ENCODE results near the gene HLA-DOB. TPM values are rescaled to one million over a fixed set of nuclear protein-coding genes. Genes with fewer than 3 reads are reported as not detected.

HLA-DOB gene
- total and polyA plus RNA-seq, 2 donors (not counting 3 experiments of a cell fraction or from before 2014, with no cell fraction given), result 0.46 to 0.54 TPM

- TF ChIP-seq CTCF (IDR thresholded peaks at IDR 0.05; ENCODE audit: extremely low read depth in 1 of 2, insufficient read depth in 1 of 2, low read depth in 1 of 2, low read length in 2 of 2) (no peak), POLR2AphosphoS5 (IDR thresholded peaks at IDR 0.05; ENCODE audit: insufficient read depth, low read depth, low read length) (no peak), GATA2 (IDR thresholded peaks at IDR 0.05; ENCODE audit: insufficient read depth, insufficient read length, low read depth, low read length) (no peak), EZH2 (IDR thresholded peaks at IDR 0.05; ENCODE audit: borderline replicate concordance, low read depth, low read length, severe bottlenecking) (no peak), MYC (IDR thresholded peaks at IDR 0.05; ENCODE audit: low read depth, low read length) (no peak), JUN (IDR thresholded peaks at IDR 0.05; ENCODE audit: borderline replicate concordance, insufficient read depth, insufficient read length, low read depth) (no peak), MAX (IDR thresholded peaks at IDR 0.05; ENCODE audit: insufficient read depth, insufficient read length) (no peak), POLR2A (IDR thresholded peaks at IDR 0.05; ENCODE audit: low read depth, low read length) (no peak), FOS (IDR thresholded peaks at IDR 0.05; ENCODE audit: borderline replicate concordance, insufficient read depth, low read length) (no peak)
- ChIA-PET CTCF (interaction anchor here (1.3 to 8.1 kb wide), 10 partner anchors 8 to 466 kb away, joined by 3 to 274 read pairs (median 19); partner anchors contain the start of genes PSMB8, TAP2 and ZBTB22), POLR2A (interaction anchor here (2.2 kb wide), 1 partner anchor 14 kb away, joined by 12 read pairs; the partner anchor contains the start of gene TAP2)
- H3K9me1 ChIP-seq (replicated peaks; ENCODE audit: control insufficient read depth, extremely low read depth, insufficient read depth, low read length), result no peaks in the 10 kb centered on the region
- peaks cover 13% of the 10 kb centered on the region for H3K4me1 ChIP-seq (ENCODE audit: control insufficient read depth, extremely low read depth, insufficient read depth, low read length)
- H3K9me3 ChIP-seq (replicated peaks; ENCODE audit: control insufficient read depth, insufficient read depth, low read length), result no peaks in the 10 kb centered on the region
- no peaks in the 10 kb centered on the region for H3K36me3 ChIP-seq (ENCODE audit: control insufficient read depth in 2 of 2, extremely low read depth in 1 of 2, insufficient read depth in 2 of 2, low read length in 2 of 2)
- intact Hi-C loops (cut with micrococcal nuclease) (no loop called here), dilution Hi-C loops (cut with MboI; ENCODE audit: extremely low pct_ligation_motif_present, low sequenced_read_pairs) (no loop called here)
- H3K27ac ChIP-seq (ENCODE audit: insufficient read depth, low read depth, low read length), result no peak overlapping the region
- no TSS peak for BruUV-seq (replicated peaks)
- no peak for DNase-seq (ENCODE audit: low read depth, low spot score)
- peak overlapping the region; percentile 50 for H3K9ac ChIP-seq (replicated peaks; ENCODE audit: extremely low read depth, insufficient read depth, low read length)
- H3K27me3 ChIP-seq (ENCODE audit: control insufficient read depth in 2 of 2, insufficient read depth in 2 of 2, low read length in 2 of 2), result peaks cover 0 to 15% of the 10 kb centered on the region in 2 experiments
- H3K4me3 ChIP-seq (replicated peaks in 1 of 3; ENCODE audit: insufficient read depth in 1 of 3, low read depth in 1 of 3, low read length in 3 of 3), result peak overlapping the region; percentile 63 to 83 (median 75)
- peak overlapping the region; percentile 61 for H2AFZ ChIP-seq (ENCODE audit: low read depth, low read length)
- H3K79me2 ChIP-seq (ENCODE audit: control insufficient read depth, insufficient read depth, low read length), result no peaks in the 10 kb centered on the region
- H4K20me1 ChIP-seq (replicated peaks; ENCODE audit: control insufficient read depth, extremely low read depth, insufficient read depth, low read length), result no peaks in the 10 kb centered on the region
- H3K4me2 ChIP-seq (ENCODE audit: insufficient read depth, low read length), result peak overlapping the region; percentile 75
- no peak for FAIRE-seq
Observed at GRCh38 chr6:32852018-32852843, 35.4 kb upstream of the HLA-DOB start.
